H9 (cell line): ENCODE measurements around the gene CDR2. TPM values are rescaled to one million over a fixed set of nuclear protein-coding genes. Genes with fewer than 3 reads are reported as not detected.

Source experiments
- DNase-seq: peaks from one replicate; pipeline ENCODE4 v3.0.0-alpha.2; 2017
- H2AFZ ChIP-seq: one replicate; pipeline ENCODE4 v1.6.1; 2013; ENCODE audit warnings: mild to moderate bottlenecking, low read length, control low read depth, moderate library complexity
- H2AK5ac ChIP-seq: 2 replicates; pipeline ENCODE4 v1.6.1; 2013; ENCODE audit warnings: low read length, control low read depth, mixed read lengths; ENCODE audit not compliant: insufficient read length
- H2BK120ac ChIP-seq: one replicate; pipeline ENCODE4 v1.6.1; 2013; ENCODE audit warnings: low read depth, mild to moderate bottlenecking, low read length, control low read depth, inconsistent platforms; ENCODE audit not compliant: poor library complexity, severe bottlenecking
- H2BK12ac ChIP-seq: 2 replicates; pipeline ENCODE4 v1.6.1; 2013; ENCODE audit warnings: low read length, control low read depth, mixed read lengths, low read depth; ENCODE audit not compliant: insufficient read length
- H2BK15ac ChIP-seq: 2 replicates; pipeline ENCODE4 v1.6.1; 2013; ENCODE audit warnings: low read depth, low read length, control low read depth
- H2BK20ac ChIP-seq: one replicate; pipeline ENCODE4 v1.6.1; 2013; ENCODE audit warnings: low read depth, mild to moderate bottlenecking, low read length, control low read depth, inconsistent platforms; ENCODE audit not compliant: poor library complexity, severe bottlenecking
- H2BK5ac ChIP-seq: 2 replicates; pipeline ENCODE4 v1.6.1; 2013; ENCODE audit warnings: low read length, control low read depth, mixed read lengths; ENCODE audit not compliant: insufficient read length
- H3K14ac ChIP-seq: 2 replicates; pipeline ENCODE4 v1.6.1; 2013; ENCODE audit warnings: low read length, control low read depth; ENCODE audit not compliant: insufficient read depth
- H3K18ac ChIP-seq: 2 replicates; pipeline ENCODE4 v1.6.1; 2013; ENCODE audit warnings: low read depth, mild to moderate bottlenecking, mixed read lengths, low read length, control low read depth; ENCODE audit not compliant: insufficient read length
- H3K23ac ChIP-seq: 2 replicates; pipeline ENCODE4 v1.6.1; 2013; ENCODE audit warnings: low read length, control low read depth, mixed read lengths, low read depth; ENCODE audit not compliant: insufficient read length
- H3K23me2 ChIP-seq: 2 replicates; pipeline ENCODE4 v1.6.1; 2013; ENCODE audit warnings: low read depth, mild to moderate bottlenecking, mixed read lengths, low read length, control low read depth; ENCODE audit not compliant: insufficient read length, poor library complexity, severe bottlenecking
- H3K27ac ChIP-seq: 2 replicates; pipeline ENCODE4 v1.5.1; 2013; ENCODE audit warnings: low read length, control low read depth, mixed read lengths, low read depth; ENCODE audit not compliant: insufficient read length
- H3K27me3 ChIP-seq: 2 replicates; pipeline ENCODE4 v1.6.1; 2013; ENCODE audit warnings: low read length, control low read depth, inconsistent platforms; ENCODE audit not compliant: insufficient read depth
- H3K4ac ChIP-seq: 2 replicates; pipeline ENCODE4 v1.6.1; 2013; ENCODE audit warnings: low read depth, mild to moderate bottlenecking, control low read depth, inconsistent platforms, low read length, moderate library complexity
- H3K4me1 ChIP-seq: 2 replicates; pipeline ENCODE4 v1.6.1; 2013; ENCODE audit warnings: low read length, control low read depth, inconsistent platforms; ENCODE audit not compliant: insufficient read depth
- H3K4me2 ChIP-seq: 2 replicates; pipeline ENCODE4 v1.6.1; 2013; ENCODE audit warnings: low read length, control low read depth, mixed read lengths; ENCODE audit not compliant: insufficient read length, insufficient read depth
- H3K56ac ChIP-seq: 2 replicates; pipeline ENCODE4 v1.6.1; 2013; ENCODE audit warnings: low read depth, mild to moderate bottlenecking, mixed read lengths, low read length, control low read depth; ENCODE audit not compliant: insufficient read length
- H3K79me1 ChIP-seq: 2 replicates; pipeline ENCODE4 v1.6.1; 2013; ENCODE audit warnings: low read depth, mild to moderate bottlenecking, moderate library complexity, low read length, control low read depth, inconsistent platforms; ENCODE audit not compliant: insufficient read depth, poor library complexity, severe bottlenecking
- H3K79me2 ChIP-seq: 2 replicates; pipeline ENCODE4 v1.6.1; 2013; ENCODE audit warnings: low read length, control low read depth, inconsistent platforms; ENCODE audit not compliant: insufficient read depth
- H3K9ac ChIP-seq: 2 replicates; pipeline ENCODE4 v1.6.1; 2013; ENCODE audit warnings: low read length, control low read depth, mixed read lengths; ENCODE audit not compliant: insufficient read length; ENCODE audit errors: extremely low read depth
- H3K9me3 ChIP-seq: one replicate; pipeline ENCODE4 v1.6.1; 2013; ENCODE audit warnings: low read depth, low read length, inconsistent platforms; ENCODE audit not compliant: control insufficient read depth
- H3T11ph ChIP-seq: one replicate; pipeline ENCODE4 v1.6.1; 2013; ENCODE audit warnings: mild to moderate bottlenecking, low read length, control low read depth, inconsistent platforms
- H4K20me1 ChIP-seq: one replicate; pipeline ENCODE4 v1.6.1; 2013; ENCODE audit not compliant: control insufficient read depth, insufficient read length, insufficient read depth
- H4K5ac ChIP-seq: 2 replicates; pipeline ENCODE4 v1.6.1; 2013; ENCODE audit warnings: low read depth, mild to moderate bottlenecking, mixed read lengths, low read length, control low read depth; ENCODE audit not compliant: insufficient read length
- H4K8ac ChIP-seq: replicated peaks from 2 replicates; pipeline ENCODE4 v1.6.1; 2013; ENCODE audit warnings: low read length, control low read depth, mixed read lengths, low read depth; ENCODE audit not compliant: insufficient read length
- H4K91ac ChIP-seq: 2 replicates; pipeline ENCODE4 v1.6.1; 2013; ENCODE audit warnings: low read depth, mild to moderate bottlenecking, moderate library complexity, mixed read lengths, low read length, control low read depth; ENCODE audit not compliant: insufficient read length
- H3K27ac Mint-ChIP-seq, 3 experiments: 2 replicates in 2 of 3; 3 replicates in 1 of 3; pipeline ENCODE4 v1.8.0; 2020 to 2021; ENCODE audit warnings: mixed read lengths in 3 of 3, mild to moderate bottlenecking in 1 of 3, moderate library complexity in 1 of 3
- H3K27me3 Mint-ChIP-seq: 2 replicates; pipeline ENCODE4 v1.8.0; 2021; ENCODE audit warnings: low read depth, mild to moderate bottlenecking, moderate library complexity, mixed read lengths
- H3K36me3 Mint-ChIP-seq, 3 experiments: 2 replicates in 2 of 3; 3 replicates in 1 of 3; pipeline ENCODE4 v1.8.0; 2020 to 2021; ENCODE audit warnings: low read depth in 3 of 3, mixed read lengths in 3 of 3; ENCODE audit not compliant: insufficient read depth in 1 of 3
- H3K4me1 Mint-ChIP-seq, 2 experiments: 2 replicates each; pipeline ENCODE4 v1.8.0; 2020; ENCODE audit warnings: mixed read lengths in 2 of 2
- H3K4me3 Mint-ChIP-seq, 2 experiments: 2 replicates in 1 of 2; 3 replicates in 1 of 2; pipeline ENCODE4 v1.8.0; 2020 to 2021; ENCODE audit warnings: mild to moderate bottlenecking in 2 of 2, mixed read lengths in 2 of 2, moderate library complexity in 1 of 2
- H3K9me3 Mint-ChIP-seq, 2 experiments: 2 replicates in 1 of 2; 3 replicates in 1 of 2; pipeline ENCODE4 v1.8.0; 2020; ENCODE audit warnings: mild to moderate bottlenecking in 2 of 2, mixed read lengths in 2 of 2, moderate library complexity in 1 of 2
- CTCF ChIP-seq: fragments of 200-600 bp; sonication (generic); conservative IDR thresholded peaks from 3 replicates; pipeline ENCODE4 v1.8.0; 2021; ENCODE audit warnings: antibody characterized with exemption, mild to moderate bottlenecking
- WGBS: extraction: QIAGEN DNeasy Blood & Tissue Kit; methylation state at CpG from one replicate; pipeline ENCODE4 v1.1.7; 2013; ENCODE audit warnings: missing lambda C conversion rate, low lambda C conversion rate, mixed read lengths; ENCODE audit not compliant: insufficient read length; ENCODE audit errors: extremely low coverage; 5-methylcytosine and 5-hydroxymethylcytosine counted together
- total RNA-seq: library from RNA; stranded (reverse); gene quantifications from 2 replicates; pipeline ENCODE4 v1.2.1, GENCODE V29; 2021

CDR2 gene
- total RNA-seq, 1 experiment from 2014 or later: 33.4 TPM

GRCh38 chr16:22313876-22314470 is 60.4 kb downstream of the CDR2 start:
- Histone ChIP-seq H3K18ac (no peak overlapping the region), H3K14ac (no peak overlapping the region), H3K56ac (no peak overlapping the region), H3K23me2 (no peaks in the 10 kb centered on the region), H3K9ac (no peak overlapping the region), H4K91ac (no peak overlapping the region), H3K27ac (no peak overlapping the region), H2BK12ac (no peak overlapping the region), H3T11ph (no peak overlapping the region), H2BK5ac (no peak overlapping the region), H3K4me2 (no peak overlapping the region), H3K27me3 (no peaks in the 10 kb centered on the region), H2BK15ac (no peak overlapping the region), H3K4ac (no peak overlapping the region), H2BK120ac (no peak overlapping the region), H4K20me1 (no peaks in the 10 kb centered on the region), H3K79me2 (no peaks in the 10 kb centered on the region), H4K5ac (no peak overlapping the region), H2AFZ (no peak overlapping the region), H4K8ac (no peak overlapping the region), H2AK5ac (no peak overlapping the region), H3K23ac (no peak overlapping the region), H3K4me1 (no peaks in the 10 kb centered on the region), H3K9me3 (no peaks in the 10 kb centered on the region), H3K79me1 (no peaks in the 10 kb centered on the region), H2BK20ac (no peak overlapping the region)
- no peak for DNase-seq
- no peaks in the 10 kb centered on the region; a peak in 1 of 5 replicates for H3K9me3 Mint-ChIP-seq
- TF ChIP-seq CTCF: no peak
- H3K4me1 Mint-ChIP-seq: peaks cover 0 to 6% of the 10 kb centered on the region in 2 experiments; a peak in 2 of 4 replicates
- H3K27me3 Mint-ChIP-seq: no peaks in the 10 kb centered on the region
- no peak overlapping the region for H3K4me3 Mint-ChIP-seq
- H3K36me3 Mint-ChIP-seq: peaks cover 36 to 78% (median 77%) of the 10 kb centered on the region in 3 experiments
- no CpG with 5 or more reads among the region's 10 CpGs for WGBS
- peak overlapping the region in 2 of 3 experiments; percentile 22 to 54; a peak in 3 of 7 replicates for H3K27ac Mint-ChIP-seq
